ENCODE results near the gene JAZF1.
"Not testable (repeated sequence)": the region's sequence is repeated elsewhere in the genome, so short reads cannot be mapped to it uniquely, and the experiment has no call there.

The JAZF1 gene

GRCh38 chr7:28041508-28042314 lies 138.9 kb downstream of the JAZF1 start:
- DNase-seq (ENCODE audit: low read depth) = no peak

- no peak for DNase-seq (ENCODE audit: low read depth)
These were observed 142.3 kb downstream of the JAZF1 start for GRCh38 chr7:28038175-28038797.

GRCh38 chr7:28037220-28038010 lies 143.2 kb downstream of the JAZF1 start:
- DNase-seq (ENCODE audit: low read depth) = no peak

DNA sequence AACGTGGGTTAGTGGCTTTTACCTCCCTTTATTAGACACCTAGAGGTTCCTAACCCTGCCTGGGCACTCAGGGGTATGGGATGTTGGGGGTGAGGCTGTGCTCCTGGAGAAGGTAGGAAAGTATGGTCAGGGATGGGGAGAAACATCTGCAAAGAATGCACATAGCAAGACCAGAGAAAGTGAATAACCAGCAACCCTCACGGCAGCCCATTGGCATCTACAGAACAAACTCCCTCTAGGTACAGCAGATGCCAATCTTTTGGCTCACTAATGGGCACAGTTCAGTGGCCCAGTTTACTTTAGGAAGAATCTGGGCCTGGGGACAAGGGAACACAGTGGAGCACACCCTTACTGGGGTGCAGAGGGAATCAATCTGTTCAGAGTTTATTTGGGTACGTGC lies 143.9 kb downstream of the JAZF1 start:
- DNase-seq (ENCODE audit: low read depth) = no peak

DNA sequence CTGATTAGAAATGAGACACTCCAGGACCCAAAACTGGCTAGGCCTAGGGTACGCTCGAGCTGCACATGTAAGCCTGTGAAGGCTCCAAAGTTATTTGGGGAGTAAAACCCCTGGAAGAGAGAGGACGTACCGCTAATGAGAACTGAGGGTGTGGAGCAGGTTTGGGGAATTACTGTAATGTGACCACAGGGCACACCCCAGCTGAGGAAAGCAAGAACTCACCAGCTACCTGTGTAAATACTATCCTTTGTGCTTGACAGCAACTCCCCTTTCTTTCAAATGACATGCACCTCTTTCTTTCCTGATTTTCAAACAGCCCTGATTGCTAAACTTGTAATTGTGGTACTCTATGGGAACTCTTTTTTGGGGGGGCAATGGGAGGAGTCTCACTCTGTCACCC lies 147.2 kb downstream of the JAZF1 start:
- DNase-seq (ENCODE audit: low read depth) = no peak

DNA sequence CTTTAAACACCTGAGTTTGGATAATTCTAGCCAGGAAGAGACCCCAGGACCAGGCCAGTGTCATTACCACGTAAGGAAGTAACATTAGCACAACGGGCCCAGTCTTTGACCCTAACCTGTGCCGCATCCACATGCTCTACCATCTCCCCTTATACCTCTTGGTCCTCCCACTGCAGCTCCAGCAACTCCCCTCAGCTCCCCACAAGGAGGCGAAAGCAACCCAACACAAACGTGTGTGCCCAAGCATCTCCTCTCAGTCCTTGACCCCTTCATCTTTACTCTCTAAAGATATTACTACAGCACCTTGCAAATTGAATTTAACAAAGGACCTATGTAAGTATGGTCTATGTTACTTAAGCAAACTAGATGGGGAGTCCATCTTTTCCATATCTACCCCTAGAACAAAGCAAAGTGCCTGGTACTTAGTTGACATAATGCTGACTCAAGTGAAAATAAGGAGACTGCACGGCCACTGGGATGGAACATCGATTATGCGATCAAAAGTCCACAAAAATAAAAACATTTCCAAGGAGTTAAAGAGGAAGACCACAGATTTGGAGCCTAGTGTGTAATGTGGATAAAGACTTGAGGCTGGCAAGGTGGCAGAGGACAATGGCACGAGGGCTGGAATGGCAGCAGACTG lies 147.7 kb downstream of the JAZF1 start:
- DNase-seq (ENCODE audit: low read depth) = no peak

GRCh38 chr7:28029051-28029450 lies 151.5 kb downstream of the JAZF1 start:
- DNase-seq (ENCODE audit: low read depth) = no peak

DNA sequence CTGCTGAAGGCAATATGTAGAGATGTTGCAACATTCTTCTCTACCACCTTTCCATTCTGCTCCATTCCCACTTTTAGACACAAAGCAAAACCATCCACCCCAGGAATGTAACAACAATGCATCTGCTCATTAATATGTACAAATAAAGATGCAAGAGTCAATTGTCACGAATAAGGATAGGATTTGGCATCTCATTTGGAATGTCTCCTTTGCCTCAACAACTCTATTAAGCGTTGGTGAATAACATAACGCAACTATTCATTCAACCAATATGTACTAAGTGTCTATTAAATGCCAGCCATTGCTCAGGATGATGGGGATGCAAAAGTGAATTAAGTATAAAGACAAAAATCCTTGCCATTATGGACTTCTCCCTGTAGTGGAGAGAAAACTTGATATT lies 152.1 kb downstream of the JAZF1 start:
- DNase-seq (ENCODE audit: low read depth) = no peak

GRCh38 chr7:28026237-28026636 lies 154.4 kb downstream of the JAZF1 start:
- DNase-seq (ENCODE audit: low read depth) = no peak

GRCh38 chr7:28024786-28025334 lies 155.7 kb downstream of the JAZF1 start:
- no peak for DNase-seq (ENCODE audit: low read depth)

DNA sequence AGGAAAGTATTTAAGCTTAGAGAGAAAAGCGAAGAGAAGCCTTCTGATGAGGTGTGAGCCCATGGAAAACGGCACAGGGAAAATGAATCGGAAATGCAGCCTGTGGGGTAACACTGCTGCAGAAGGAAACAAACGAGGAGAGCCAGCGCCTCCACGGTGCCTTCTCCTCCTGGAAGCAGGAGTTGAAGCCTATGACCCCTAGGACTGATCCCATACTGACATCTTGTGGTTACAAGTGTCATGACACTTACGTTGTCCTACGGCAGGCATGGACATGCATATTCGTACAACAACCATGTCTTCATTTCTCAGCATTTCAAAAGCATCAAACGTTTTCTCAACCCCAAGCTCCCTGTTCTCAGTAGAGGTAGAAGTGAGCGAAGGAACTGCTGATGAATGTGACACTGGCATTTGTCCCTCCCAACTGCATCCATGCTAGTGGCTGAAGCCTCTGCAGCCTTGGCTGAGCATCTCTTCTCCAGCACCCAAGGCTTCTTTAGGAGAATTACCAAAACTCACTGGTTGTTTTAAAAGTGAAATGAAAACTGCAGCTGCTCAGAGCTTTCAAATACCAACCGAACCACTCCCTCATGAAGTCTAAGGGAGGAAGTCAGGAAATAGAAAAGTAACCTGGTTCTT lies 160.2 kb downstream of the JAZF1 start:
- no peak for DNase-seq (ENCODE audit: low read depth)

DNA sequence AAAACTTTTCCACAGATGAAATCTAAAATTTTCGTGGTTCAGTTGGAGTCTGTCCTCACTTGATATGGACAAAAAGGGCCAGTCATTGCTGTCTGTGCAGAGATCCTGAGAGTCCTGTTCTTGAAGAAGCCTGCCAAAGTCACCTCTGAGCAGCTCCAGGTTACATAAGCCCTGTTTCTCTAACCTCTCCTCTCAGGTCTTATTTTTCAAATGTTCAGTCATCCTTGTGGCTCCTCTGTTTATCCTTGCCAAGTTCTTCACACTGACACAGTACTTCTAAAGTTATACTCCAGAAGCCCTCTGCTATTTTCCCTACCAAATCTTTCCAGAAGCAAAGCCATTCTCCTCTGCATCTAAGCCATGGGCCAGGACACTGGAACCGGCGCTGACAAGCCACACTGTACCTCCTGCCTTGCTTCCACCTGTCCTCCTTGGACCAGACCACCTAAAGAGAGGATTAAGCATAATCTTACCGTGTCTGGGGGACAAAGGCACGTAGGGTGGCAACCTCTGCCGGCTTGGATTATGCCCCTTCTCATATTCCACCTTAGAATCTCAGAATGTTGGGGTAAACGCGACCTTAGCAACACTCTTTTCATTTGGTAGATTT lies 161.6 kb downstream of the JAZF1 start:
- no peak for DNase-seq (ENCODE audit: low read depth)

DNA sequence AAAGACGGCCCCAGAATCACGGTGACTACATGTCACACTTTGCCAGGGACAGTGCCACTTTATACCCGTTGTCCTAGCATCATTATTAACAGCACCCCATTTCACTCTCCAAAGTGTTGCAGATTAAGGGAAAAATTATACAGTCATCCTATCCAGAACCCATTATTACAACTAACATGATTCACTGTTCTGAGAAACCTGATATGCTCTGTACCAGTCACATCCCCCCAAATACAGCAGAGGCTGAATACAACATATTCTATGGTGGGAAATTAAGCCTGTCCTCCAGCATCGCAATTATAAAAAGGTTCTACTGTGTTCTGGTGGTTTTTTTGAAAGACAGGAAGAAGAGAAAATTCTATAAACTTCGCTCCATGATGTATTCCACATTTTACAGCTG lies 162.1 kb downstream of the JAZF1 start:
- no peak for DNase-seq (ENCODE audit: low read depth)

- no peak for DNase-seq (ENCODE audit: low read depth)
These were observed 162.6 kb downstream of the JAZF1 start for GRCh38 chr7:28018020-28018419.

- no peak for DNase-seq (ENCODE audit: low read depth)
These were observed 163.2 kb downstream of the JAZF1 start for GRCh38 chr7:28017372-28017771.

DNA sequence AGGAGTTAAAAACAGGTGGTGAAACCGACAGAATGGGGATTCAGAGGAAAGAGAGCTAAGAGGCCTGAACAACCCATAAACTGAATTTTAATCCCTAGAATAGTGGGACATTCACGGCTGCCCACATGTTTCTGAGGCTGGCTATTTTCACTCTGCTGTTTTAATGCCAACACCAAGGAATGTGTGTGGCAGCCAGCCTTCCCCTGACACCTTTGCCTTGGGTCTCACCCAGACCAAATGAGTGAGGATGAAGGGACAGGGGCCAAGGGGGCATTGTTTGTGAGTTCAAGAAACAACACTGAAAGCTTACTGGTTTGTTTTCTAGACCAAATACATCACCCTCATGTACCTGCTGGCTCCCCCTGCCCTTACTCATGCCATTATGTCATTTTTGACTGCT lies 164.3 kb downstream of the JAZF1 start:
- DNase-seq (ENCODE audit: low read depth) = no peak

DNA sequence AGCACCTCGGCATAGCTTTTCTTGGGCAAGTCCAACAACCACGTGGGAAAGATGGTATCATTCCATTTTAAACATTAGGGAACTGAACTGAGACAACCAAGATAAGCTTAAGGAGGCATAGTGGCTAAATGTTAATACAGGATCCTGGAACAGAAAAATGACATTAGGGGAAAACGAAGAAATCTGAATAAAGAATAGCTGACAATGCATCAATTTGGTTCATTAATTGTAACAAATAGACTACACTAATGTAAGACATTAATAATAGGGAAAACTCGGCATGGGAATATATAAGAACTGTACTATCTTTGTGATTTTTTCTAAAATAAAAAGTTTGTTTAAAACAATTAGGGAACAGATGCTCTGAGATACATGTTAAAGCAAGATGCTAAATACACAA lies 165.4 kb downstream of the JAZF1 start:
- no peak for DNase-seq (ENCODE audit: low read depth)

DNA sequence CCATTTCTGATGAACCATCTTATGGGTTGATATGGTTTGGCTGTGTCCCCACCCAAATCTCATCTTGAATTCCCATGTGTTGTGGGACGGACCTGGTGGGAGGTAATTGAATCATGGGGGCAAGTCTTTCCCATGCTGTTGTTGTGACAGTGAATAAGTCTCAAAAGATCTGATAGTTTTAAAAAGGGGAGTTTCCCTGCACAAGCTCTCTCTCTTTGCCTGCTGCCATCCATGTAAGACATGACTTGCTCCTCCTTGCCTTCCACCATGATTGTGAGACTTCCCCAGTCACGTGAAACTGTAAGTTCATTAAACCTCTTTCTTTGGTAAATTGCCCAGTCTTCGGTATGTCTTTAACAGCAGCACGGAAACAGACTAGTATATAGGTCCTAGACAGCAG lies 166.3 kb downstream of the JAZF1 start:
- DNase-seq (ENCODE audit: low read depth) = not testable (repeated sequence)

GRCh38 chr7:28013441-28013840 lies 167.2 kb downstream of the JAZF1 start:
- DNase-seq (ENCODE audit: low read depth) = no peak

- DNase-seq (ENCODE audit: low read depth) = no peak
These were observed 167.6 kb downstream of the JAZF1 start for GRCh38 chr7:28013019-28013418.

GRCh38 chr7:28008911-28009310 lies 171.7 kb downstream of the JAZF1 start:
- DNase-seq (ENCODE audit: low read depth) = no peak
